ENCODE results near the gene ATP6V1G2.

DNA sequence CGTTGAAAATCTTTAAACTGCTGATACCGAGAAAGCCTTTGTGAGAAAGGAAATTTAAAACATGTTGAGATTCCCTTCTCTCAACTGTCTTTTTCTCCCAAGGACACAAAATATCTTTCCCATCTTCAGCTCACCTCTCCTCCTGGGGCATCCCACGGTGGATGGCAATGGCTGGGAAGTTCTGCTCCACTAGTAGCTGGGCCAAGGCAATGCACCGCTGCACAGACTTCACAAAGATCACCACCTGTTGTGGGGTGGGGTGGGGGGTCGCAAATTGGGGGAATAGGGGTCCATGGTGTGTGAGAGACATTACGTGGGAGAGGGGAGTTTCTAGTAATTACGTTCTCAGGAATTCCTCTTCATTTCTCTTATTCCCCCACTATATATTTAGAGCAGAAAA, 15.2 kb downstream of the ATP6V1G2 start:
- TF ChIP-seq CTCF (IDR thresholded peaks at IDR 0.05) (no peak), POLR2A (IDR thresholded peaks at IDR 0.05) (no peak)

Data from uterus (tissue), 2 donors.